Stimulated activated CD4-positive, alpha-beta T cell treated with anti-CD3 and anti-CD28 coated beads, Interleukin-1b, Interleukin-23, amount 100 ng/mL, for 1 hour (primary cell): ENCODE measurements around the gene NOP58.
"Not testable (repeated sequence)": the region's sequence is repeated elsewhere in the genome, so short reads cannot be mapped to it uniquely, and the experiment has no call there.

Source experiments
- DNase-seq, 2 donors: peaks; one replicate each; pipeline ENCODE4 v3.0.0-alpha.2; 2020; ENCODE audit warnings: low read depth in 2 of 2

The NOP58 gene, protein sequence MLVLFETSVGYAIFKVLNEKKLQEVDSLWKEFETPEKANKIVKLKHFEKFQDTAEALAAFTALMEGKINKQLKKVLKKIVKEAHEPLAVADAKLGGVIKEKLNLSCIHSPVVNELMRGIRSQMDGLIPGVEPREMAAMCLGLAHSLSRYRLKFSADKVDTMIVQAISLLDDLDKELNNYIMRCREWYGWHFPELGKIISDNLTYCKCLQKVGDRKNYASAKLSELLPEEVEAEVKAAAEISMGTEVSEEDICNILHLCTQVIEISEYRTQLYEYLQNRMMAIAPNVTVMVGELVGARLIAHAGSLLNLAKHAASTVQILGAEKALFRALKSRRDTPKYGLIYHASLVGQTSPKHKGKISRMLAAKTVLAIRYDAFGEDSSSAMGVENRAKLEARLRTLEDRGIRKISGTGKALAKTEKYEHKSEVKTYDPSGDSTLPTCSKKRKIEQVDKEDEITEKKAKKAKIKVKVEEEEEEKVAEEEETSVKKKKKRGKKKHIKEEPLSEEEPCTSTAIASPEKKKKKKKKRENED

GRCh38 chr2:202265467-202266277, at the start of gene NOP58:
Gene NOP58, plus strand, starts transcription at chr2:202265763. Its CDS starts 179 bp downstream, at chr2:202265942.
- DNase-seq = peak; percentile 59 to 69

DNA sequence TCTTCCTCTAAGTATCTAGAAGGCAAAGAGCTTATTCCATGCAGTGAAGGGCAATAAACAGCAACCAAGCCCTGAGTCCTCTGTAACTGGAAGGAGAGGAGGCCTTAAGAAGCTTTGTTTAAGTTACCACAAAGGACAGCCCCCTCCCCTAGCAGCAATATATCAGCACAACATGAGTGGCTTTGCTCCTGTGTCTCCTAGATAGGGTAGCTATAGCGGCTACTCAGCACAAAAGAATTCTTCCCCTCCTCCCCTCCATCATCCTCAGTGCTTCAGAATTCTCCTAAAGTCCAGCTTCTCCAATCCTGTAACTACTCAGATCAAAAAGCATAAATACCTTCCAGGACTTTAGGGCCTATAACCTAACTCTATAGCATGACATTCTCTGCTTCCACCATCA, 43.7 kb upstream of the NOP58 start:
- no peak for DNase-seq

DNA sequence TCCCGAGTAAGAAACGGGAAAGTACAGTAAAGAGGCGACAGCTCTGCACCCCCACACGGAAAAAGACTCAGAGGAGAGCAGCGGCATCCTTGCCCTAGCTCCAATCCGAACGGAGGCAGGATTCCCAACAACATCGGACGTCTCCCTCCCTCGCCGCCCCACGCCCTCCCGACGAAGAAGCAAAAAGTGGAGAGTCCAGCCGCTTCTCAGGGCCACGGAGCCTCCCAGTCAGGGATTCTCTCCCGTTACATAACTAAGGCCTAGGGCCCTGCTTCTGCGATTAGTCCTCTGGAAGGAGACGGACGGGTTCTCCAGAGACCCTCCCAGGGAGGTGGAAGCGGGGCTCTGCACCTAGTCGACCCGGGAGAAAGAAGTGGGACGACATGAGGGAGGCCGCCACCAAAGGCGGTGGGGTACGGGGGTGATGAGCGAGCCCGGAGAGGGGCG, 27.8 kb upstream of the NOP58 start:
- DNase-seq = no peak

DNA sequence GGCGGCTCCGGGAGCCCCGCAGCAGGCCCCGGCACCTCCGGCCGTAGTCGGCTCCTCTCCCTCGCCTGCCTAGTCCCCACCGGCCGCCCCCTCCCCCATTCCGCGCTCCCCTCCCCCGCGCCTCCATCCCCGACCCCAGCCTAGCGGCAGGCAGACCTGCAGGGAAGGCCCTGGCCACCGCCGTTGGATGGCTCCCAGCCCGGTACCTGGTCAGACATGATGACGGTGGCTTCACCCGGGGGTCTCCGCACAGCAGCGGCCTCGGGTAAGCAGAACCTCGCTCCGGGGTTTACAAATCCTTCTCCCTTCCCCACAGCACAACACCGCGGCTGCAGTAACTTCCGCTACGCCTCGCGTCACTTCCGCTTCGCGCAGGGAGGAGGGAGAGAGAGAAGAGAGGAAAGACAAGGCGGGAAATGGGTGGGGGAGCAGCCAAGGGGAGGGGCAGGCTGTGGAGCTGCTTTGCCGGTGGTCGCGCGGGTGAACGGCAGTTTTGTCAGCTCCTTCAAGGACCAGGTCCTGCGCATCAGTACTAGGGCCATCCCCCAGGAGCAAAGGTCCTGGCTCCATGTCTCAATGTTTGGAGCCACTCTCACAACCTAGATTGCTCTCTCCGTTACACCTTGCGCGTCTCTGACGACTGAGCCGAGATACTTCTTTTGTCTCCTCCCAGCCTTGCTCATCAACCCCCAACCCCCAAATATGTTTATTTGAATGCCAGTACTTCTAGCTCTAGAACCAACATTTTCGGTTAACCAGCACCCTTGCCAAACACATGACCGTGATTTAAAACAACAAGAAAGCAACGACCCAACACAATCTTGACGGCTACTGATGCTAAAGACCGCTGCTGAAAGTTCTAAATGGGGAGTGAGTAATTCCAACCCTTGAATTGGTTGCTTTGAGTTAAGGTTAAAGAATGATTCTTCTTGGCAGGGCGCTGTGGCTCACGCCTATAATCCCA, 27.0 kb upstream of the NOP58 start, which contains the start of gene SUMO1:
Gene SUMO1 (minus strand): TSS at position 364 of the 964 bp plus-strand sequence. CDS start 146 bp downstream, at position 218.
- peak; percentile 55 to 73 for DNase-seq

GRCh38 chr2:202247710-202248109, 17.9 kb upstream of the NOP58 start:
- not testable (repeated sequence) for DNase-seq

- DNase-seq = no peak
These were observed 15.9 kb upstream of the NOP58 start for GRCh38 chr2:202249521-202250253.

DNA sequence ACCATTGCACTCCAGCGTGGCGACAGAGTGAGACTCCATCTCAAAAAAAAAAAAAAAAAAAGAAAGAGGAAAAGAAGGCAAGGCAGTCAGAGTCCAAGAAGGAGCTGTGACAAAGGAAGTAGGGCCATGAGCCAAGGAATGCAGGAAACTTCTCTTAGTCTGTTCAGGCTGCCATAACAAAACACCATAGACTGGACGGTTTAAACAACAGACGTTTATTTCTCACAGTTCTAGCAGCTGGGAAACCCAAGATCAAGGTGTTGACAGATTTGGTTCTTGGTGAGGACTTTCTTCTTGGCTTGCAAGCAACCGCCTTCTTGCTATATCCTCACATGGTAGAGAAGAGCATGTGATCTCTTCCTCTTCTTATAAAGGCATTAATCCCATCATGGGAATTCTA, 14.1 kb upstream of the NOP58 start:
- no peak for DNase-seq

DNA sequence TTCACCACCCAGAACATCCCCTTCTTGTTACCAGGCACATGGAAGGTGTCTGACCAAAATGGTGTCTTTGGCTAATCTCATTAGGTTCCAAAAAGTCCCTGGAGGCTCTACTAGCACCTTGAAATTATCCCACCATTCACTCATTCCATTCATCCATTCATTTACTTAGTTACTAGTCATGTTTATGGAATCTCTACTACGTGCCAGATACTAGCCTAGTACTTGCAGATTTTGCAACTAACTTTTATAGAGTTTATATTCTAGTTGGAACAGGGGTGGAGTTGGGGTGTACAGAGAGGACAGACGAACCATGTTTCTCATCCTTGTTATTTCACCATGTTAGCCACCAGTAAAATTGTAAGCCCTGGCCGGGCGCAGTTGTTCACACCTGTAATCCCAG, 4.0 kb upstream of the NOP58 start:
- DNase-seq = no peak

GRCh38 chr2:202267495-202267894, 1.9 kb downstream of the NOP58 start:
- DNase-seq = no peak

- DNase-seq = no peak
These were observed 4.0 kb downstream of the NOP58 start for GRCh38 chr2:202269585-202269984.

DNA sequence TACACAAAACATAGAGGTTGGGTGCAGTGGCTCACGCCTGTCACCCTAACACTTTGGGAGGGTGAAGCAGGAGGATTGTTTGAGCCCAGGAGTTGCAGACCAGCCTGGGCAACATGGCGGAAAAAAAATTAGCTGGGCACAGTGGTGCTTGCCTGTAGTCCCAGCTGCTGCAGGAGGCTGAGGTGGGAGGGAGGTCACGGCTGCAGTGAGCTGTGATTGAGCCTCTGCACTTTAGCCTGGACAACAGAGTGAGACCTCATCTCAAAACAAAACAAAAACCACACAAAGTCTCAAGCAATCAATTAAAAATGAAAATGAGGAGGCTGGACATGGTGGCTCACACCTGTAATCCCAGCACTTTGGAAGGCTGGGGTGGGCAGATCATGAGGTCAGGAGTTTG, 4.9 kb downstream of the NOP58 start:
- DNase-seq = no peak

GRCh38 chr2:202276078-202276720, 10.6 kb downstream of the NOP58 start:
- DNase-seq = not testable (repeated sequence)

GRCh38 chr2:202278036-202278760, 12.6 kb downstream of the NOP58 start:
- no peak for DNase-seq

DNA sequence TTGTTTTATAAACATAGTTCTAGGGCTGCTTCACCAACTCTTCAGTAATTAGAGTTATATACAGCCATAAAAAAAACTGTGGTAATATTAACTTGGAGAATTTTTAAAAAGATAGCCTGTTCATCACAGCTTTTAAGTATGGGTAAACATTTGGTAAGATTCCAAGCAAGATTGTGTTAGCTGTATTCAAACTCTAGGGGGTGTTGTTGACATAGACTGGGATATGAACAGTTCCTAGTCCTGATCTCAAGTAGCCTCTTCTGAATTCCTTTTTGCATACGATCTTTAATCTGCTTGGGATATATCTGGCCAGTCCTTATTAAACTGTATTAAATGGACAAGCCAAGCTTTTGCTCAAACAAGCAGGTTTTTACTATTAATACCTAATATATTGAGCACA, 13.4 kb downstream of the NOP58 start:
- no peak for DNase-seq

DNA sequence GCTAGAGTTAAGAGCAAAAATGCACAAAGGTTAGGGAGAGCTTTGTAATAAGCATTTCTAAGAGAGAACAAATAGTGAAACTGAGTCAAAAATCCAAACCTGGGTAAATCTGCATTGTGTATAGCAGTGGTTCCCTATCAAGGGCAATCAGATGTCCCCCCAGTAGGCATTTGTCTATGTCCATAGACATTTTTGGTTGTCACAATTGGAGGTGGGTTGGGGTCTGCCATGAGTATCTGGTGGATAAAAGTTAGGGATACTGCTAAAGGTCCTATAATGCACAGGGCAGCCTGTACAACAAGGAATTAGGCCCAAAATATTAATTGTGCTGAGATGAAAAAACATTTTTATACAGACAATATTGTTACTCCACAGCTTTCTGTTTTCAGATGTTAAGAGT, 21.0 kb downstream of the NOP58 start:
- no peak for DNase-seq

DNA sequence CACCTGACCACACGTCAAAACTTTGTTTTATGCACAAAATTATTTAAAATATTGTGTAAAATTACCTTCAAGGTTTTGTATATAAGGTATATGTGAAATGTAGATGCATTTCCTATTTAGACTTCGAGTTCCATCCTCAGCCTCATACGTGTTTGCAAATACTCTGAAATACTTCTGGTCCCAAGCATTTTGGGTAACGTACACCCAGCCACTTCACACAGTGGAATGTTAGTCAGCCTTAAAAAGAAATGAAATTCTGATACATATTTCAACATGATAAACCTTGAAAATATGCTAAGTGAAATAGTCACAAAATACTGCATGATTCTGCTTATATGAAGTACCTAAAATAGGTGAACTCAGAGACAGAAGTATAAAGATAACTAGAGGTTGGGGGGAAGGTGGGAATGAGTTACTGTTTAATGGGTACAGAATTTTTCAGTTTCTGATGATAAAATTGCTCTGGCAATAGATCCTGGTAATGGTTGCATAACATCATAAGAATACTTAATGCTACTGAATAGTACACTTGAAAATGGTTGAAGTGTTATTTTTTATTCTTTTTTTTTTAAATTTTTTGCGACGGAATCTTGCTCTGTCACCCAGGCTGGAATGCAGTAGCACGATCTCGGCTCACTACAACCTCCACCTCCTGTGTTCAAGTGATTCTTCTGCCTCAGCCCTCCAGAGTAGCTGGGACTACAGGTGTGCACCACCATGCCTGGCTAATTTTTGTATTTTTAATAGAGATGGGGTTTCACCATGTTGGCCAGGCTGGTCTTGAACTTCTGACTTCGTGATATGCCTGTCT, 24.0 kb downstream of the NOP58 start:
- no peak for DNase-seq

- no peak for DNase-seq
These were observed 24.8 kb downstream of the NOP58 start for GRCh38 chr2:202290316-202290715.

DNA sequence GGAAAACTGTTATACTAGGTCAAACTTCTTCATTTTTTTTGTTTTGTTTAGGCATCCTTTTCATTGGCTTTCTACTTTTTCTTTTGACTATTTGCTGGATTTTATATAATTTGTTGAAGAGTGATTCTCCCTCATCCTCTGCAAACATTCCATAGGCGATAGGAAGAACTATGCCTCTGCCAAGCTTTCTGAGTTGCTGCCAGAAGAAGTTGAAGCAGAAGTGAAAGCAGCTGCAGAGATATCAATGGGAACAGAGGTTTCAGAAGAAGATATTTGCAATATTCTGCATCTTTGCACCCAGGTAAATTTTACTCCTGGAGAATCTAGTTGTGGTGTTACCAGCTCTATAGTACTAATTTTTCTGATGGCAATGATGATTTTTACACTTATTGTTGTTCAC, 25.4 kb downstream of the NOP58 start:
- no peak for DNase-seq

GRCh38 chr2:202299712-202300111, 34.1 kb downstream of the NOP58 start:
- DNase-seq = no peak
